ENCODE data around the gene MPP3.

Gene MPP3

DNA sequence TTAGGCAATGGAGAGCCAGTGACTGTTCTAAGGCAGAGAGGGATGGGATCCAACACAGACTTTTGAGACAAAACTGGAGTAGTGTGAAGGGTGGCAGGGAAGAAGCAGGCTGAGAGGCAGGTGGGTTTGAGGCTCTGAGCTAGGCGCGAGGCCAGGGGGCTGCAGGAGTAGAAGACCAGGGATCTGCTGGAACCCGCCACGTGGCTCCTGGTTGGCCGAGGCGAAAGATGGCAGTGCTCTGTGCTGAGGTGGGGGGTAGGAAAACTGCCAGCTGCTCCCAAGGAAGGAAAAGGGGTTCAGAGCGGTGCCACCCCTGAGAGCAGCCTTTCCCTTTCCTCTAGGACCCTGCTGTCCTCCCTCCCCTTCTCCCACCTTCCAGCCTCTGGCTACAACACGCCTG, 19.6 kb upstream of the MPP3 start:
- no peak overlapping the region for H3K4me3 ChIP-seq (ENCODE audit: low read length)
- no peak overlapping the region for H3K27ac ChIP-seq (ENCODE audit: low read length)
- H3K36me3 ChIP-seq (replicated peaks; ENCODE audit: low read depth, low read length) = no peaks in the 10 kb centered on the region
- H3K27me3 ChIP-seq (ENCODE audit: low read depth, low read length) = peaks cover 26% of the 10 kb centered on the region
- H3K4me1 ChIP-seq (ENCODE audit: low read length) = no peaks in the 10 kb centered on the region
- H3K9ac ChIP-seq (ENCODE audit: low read length) = no peak overlapping the region
- H3K79me2 ChIP-seq (ENCODE audit: low read length) = no peaks in the 10 kb centered on the region
- H3K9me3 ChIP-seq (ENCODE audit: insufficient read depth, low read length) = no peaks in the 10 kb centered on the region
- H2AFZ ChIP-seq (ENCODE audit: low read depth, low read length) = no peak overlapping the region
- H3K4me2 ChIP-seq (ENCODE audit: low read length) = no peak overlapping the region
- TF ChIP-seq, protein P1, sequence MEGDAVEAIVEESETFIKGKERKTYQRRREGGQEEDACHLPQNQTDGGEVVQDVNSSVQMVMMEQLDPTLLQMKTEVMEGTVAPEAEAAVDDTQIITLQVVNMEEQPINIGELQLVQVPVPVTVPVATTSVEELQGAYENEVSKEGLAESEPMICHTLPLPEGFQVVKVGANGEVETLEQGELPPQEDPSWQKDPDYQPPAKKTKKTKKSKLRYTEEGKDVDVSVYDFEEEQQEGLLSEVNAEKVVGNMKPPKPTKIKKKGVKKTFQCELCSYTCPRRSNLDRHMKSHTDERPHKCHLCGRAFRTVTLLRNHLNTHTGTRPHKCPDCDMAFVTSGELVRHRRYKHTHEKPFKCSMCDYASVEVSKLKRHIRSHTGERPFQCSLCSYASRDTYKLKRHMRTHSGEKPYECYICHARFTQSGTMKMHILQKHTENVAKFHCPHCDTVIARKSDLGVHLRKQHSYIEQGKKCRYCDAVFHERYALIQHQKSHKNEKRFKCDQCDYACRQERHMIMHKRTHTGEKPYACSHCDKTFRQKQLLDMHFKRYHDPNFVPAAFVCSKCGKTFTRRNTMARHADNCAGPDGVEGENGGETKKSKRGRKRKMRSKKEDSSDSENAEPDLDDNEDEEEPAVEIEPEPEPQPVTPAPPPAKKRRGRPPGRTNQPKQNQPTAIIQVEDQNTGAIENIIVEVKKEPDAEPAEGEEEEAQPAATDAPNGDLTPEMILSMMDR (IDR thresholded peaks at IDR 0.05; ENCODE audit: low read depth, low read length) = no peak
- TF ChIP-seq EZH2phosphoT487 (IDR thresholded peaks at IDR 0.05; ENCODE audit: low read depth) = no peak
- no peaks in the 10 kb centered on the region for H4K20me1 ChIP-seq (ENCODE audit: insufficient read depth, low read length)

DNA sequence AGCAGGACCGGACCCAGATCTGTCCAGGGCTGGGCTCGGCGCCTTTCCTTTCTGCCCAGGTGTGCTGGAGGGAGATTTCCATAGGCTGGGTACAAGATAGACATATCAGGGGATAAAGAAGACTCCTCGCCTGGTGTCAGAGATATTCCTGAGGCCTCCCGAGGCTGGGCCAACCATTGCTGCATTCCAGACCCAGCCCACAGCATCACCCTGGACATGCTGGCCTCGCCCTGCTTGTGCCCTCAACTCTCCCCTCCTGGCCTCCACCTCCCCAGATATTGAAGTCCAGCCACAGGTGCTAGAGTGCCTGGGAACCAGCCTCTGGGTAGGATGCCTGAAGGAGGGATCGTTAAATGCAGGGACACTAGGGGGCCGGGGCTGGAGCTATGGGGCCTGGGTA, 16.2 kb upstream of the MPP3 start:
- Histone ChIP-seq H3K27ac (ENCODE audit: low read length) (no peak overlapping the region), H3K79me2 (ENCODE audit: low read length) (no peaks in the 10 kb centered on the region), H3K9me3 (ENCODE audit: insufficient read depth, low read length) (no peaks in the 10 kb centered on the region), H3K4me3 (ENCODE audit: low read length) (no peak overlapping the region), H3K36me3 (replicated peaks; ENCODE audit: low read depth, low read length) (no peaks in the 10 kb centered on the region), H3K9ac (ENCODE audit: low read length) (no peak overlapping the region), H2AFZ (ENCODE audit: low read depth, low read length) (no peak overlapping the region), H3K27me3 (ENCODE audit: low read depth, low read length) (peaks cover 21% of the 10 kb centered on the region), H4K20me1 (ENCODE audit: insufficient read depth, low read length) (no peaks in the 10 kb centered on the region), H3K4me1 (ENCODE audit: low read length) (peaks cover 5% of the 10 kb centered on the region; the same call in 1 of the 2 replicates), H3K4me2 (ENCODE audit: low read length) (no peak overlapping the region)
- TF ChIP-seq, protein P1 (IDR thresholded peaks at IDR 0.05; ENCODE audit: low read depth, low read length) = no peak

DNA sequence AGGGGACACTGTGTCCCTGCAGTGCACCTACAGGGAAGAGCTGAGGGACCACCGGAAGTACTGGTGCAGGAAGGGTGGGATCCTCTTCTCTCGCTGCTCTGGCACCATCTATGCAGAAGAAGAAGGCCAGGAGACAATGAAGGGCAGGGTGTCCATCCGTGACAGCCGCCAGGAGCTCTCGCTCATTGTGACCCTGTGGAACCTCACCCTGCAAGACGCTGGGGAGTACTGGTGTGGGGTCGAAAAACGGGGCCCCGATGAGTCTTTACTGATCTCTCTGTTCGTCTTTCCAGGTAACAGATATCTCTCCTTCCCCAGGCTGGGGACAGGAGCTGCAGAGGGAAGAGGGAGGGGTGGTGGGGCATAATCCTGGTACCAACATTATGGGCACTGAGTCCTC, 15.7 kb upstream of the MPP3 start:
- TF ChIP-seq EZH2phosphoT487 (IDR thresholded peaks at IDR 0.05; ENCODE audit: low read depth) = no peak
- TF ChIP-seq, protein P1 (IDR thresholded peaks at IDR 0.05; ENCODE audit: low read depth, low read length) = no peak
- Histone ChIP-seq H3K4me1 (ENCODE audit: low read length) (peaks cover 5% of the 10 kb centered on the region; the same call in 1 of the 2 replicates), H3K4me2 (ENCODE audit: low read length) (no peak overlapping the region), H3K4me3 (ENCODE audit: low read length) (no peak overlapping the region), H2AFZ (ENCODE audit: low read depth, low read length) (no peak overlapping the region), H3K27ac (ENCODE audit: low read length) (no peak overlapping the region), H3K9ac (ENCODE audit: low read length) (no peak overlapping the region), H3K79me2 (ENCODE audit: low read length) (no peaks in the 10 kb centered on the region), H3K36me3 (replicated peaks; ENCODE audit: low read depth, low read length) (no peaks in the 10 kb centered on the region), H4K20me1 (ENCODE audit: insufficient read depth, low read length) (no peaks in the 10 kb centered on the region), H3K9me3 (ENCODE audit: insufficient read depth, low read length) (no peaks in the 10 kb centered on the region), H3K27me3 (ENCODE audit: low read depth, low read length) (peaks cover 18% of the 10 kb centered on the region)

DNA sequence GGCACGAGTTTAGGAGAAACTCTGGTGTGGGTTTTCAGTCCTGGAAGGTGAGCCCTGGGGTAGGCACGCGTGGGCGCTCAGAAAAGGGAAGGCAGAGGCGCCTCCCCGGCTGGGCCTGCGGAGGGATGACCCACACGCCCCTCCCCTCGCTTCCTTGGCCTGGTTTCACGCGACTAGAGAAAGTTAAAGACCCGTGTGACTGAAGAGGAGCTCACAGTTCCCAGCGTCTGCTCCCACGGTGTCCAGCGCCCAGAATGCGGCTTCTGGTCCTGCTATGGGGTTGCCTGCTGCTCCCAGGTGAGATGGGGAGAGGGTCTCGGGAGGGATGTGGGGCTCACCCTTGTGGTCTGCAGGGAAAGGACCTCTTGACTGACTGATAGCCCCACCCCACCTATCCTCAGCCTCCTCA, 14.0 kb upstream of the MPP3 start, which contains the start of gene CD300LG:
TSS of gene CD300LG (plus strand) at position 214 of the 409 bp plus-strand sequence. CDS start at position 255, 41 bp downstream.
- H3K36me3 ChIP-seq (replicated peaks; ENCODE audit: low read depth, low read length) = no peaks in the 10 kb centered on the region
- peaks cover 5% of the 10 kb centered on the region; the same call in 1 of the 2 replicates for H3K4me1 ChIP-seq (ENCODE audit: low read length)
- H3K79me2 ChIP-seq (ENCODE audit: low read length) = no peaks in the 10 kb centered on the region
- no peak within 1 kb of the TSS for H3K9ac ChIP-seq (ENCODE audit: low read length)
- no peaks in the 10 kb centered on the region for H4K20me1 ChIP-seq (ENCODE audit: insufficient read depth, low read length)
- no peak within 1 kb of the TSS for H3K27ac ChIP-seq (ENCODE audit: low read length)
- H2AFZ ChIP-seq (ENCODE audit: low read depth, low read length) = peak within 1 kb of the TSS; percentile 72
- H3K4me3 ChIP-seq (ENCODE audit: low read length) = no peak within 1 kb of the TSS
- H3K9me3 ChIP-seq (ENCODE audit: insufficient read depth, low read length) = no peaks in the 10 kb centered on the region
- H3K4me2 ChIP-seq (ENCODE audit: low read length) = peak within 1 kb of the TSS; percentile 29
- no peak for TF ChIP-seq EZH2phosphoT487 (IDR thresholded peaks at IDR 0.05; ENCODE audit: low read depth)
- TF ChIP-seq, protein P1 (IDR thresholded peaks at IDR 0.05; ENCODE audit: low read depth, low read length) = no peak
- peaks cover 6% of the 10 kb centered on the region; the same call in 1 of the 2 replicates for H3K27me3 ChIP-seq (ENCODE audit: low read depth, low read length)
